Tibial artery (tissue), 4 donors: Measurements from ENCODE around the gene LPP.

Experiments used
- DNase-seq, 2 donors: peaks; one replicate each; pipeline ENCODE4 v3.0.0-alpha.2; 2019
- H3K27ac ChIP-seq, 2 donors: fragments of 200-600 bp; sonication (generic) in 1 of 2; 1 replicate in 1 of 2; 2 replicates in 1 of 2; pipeline ENCODE4 v1.5.1; 2018 to 2019; ENCODE audit warnings: mild to moderate bottlenecking in 1 of 2
- H3K27me3 ChIP-seq, 2 donors: fragments of 200-600 bp; sonication (generic) in 1 of 2; one replicate each; pipeline versions ENCODE4 v1.5.1 to v1.6.0; 2016 to 2019
- H3K36me3 ChIP-seq, 3 donors: fragments of 200-600 bp; sonication (generic) in 2 of 3; one replicate each; pipeline ENCODE4 v1.5.1; 2016 to 2019; ENCODE audit warnings: mild to moderate bottlenecking in 2 of 3
- H3K4me1 ChIP-seq, 4 donors: fragments of 200-600 bp; sonication (generic) in 2 of 4; 1 replicate in 3 of 4; 2 replicates in 1 of 4; pipeline ENCODE4 v1.5.1; 2016 to 2019
- H3K4me3 ChIP-seq, 2 donors: fragments of 200-600 bp; sonication (generic) in 1 of 2; 1 replicate in 1 of 2; 2 replicates in 1 of 2; pipeline ENCODE4 v1.5.1; 2018 to 2019; ENCODE audit warnings: mild to moderate bottlenecking in 2 of 2
- H3K9me3 ChIP-seq, 3 donors: fragments of 200-600 bp; sonication (generic) in 1 of 3; one replicate each; pipeline ENCODE4 v1.5.1; 2016 to 2019
- intact Hi-C: fragments of 100-400 bp; cut with DNase I; formaldehyde crosslinking; loops from one replicate; pipeline ENCODE4 v1.15.0; 2023; ENCODE audit warnings: low total_unique reads
- TF ChIP-seq, protein P1 (sequence below), 2 experiments: fragments of 200-600 bp in 1 of 2; fragments of 450-650 bp in 1 of 2; IDR thresholded peaks; one replicate each; pipeline ENCODE4 v1.5.1; 2017 to 2019; ENCODE audit warnings: antibody characterized with exemption in 2 of 2, mild to moderate bottlenecking in 1 of 2, moderate library complexity in 1 of 2

The LPP gene

DNA sequence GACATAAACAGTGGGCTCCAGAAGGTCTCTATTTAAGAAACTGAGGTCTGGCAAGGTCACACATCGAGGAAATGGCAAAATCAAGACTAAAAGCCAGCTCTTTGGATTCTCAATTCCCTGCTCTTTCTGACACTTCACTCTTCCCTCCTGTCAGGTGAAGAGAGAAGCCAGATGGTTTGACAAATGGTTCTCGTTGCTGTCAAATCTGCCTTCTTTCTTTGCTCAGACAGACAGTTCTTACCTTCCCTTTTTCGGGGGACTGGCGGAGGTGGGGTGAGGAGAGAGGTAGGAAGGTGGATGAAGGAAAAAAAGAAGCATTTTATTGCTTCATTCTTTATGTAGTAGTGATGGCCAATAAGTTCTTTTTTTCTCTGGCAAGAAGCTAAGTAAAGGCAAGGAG lies 133.4 kb downstream of the LPP start:
- TF ChIP-seq, protein P1, sequence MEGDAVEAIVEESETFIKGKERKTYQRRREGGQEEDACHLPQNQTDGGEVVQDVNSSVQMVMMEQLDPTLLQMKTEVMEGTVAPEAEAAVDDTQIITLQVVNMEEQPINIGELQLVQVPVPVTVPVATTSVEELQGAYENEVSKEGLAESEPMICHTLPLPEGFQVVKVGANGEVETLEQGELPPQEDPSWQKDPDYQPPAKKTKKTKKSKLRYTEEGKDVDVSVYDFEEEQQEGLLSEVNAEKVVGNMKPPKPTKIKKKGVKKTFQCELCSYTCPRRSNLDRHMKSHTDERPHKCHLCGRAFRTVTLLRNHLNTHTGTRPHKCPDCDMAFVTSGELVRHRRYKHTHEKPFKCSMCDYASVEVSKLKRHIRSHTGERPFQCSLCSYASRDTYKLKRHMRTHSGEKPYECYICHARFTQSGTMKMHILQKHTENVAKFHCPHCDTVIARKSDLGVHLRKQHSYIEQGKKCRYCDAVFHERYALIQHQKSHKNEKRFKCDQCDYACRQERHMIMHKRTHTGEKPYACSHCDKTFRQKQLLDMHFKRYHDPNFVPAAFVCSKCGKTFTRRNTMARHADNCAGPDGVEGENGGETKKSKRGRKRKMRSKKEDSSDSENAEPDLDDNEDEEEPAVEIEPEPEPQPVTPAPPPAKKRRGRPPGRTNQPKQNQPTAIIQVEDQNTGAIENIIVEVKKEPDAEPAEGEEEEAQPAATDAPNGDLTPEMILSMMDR (IDR thresholded peaks at IDR 0.05), result no peak
- Histone ChIP-seq H3K36me3 (peaks cover 0 to 7% (median 0%) of the 10 kb centered on the region in 3 donors), H3K4me1 (peaks cover 0 to 100% (median 67%) of the 10 kb centered on the region in 4 donors), H3K4me3 (no peak overlapping the region), H3K27me3 (no peaks in the 10 kb centered on the region), H3K9me3 (no peaks in the 10 kb centered on the region), H3K27ac (peak overlapping the region; percentile 80 to 90)
- intact Hi-C loops, result loop anchor here (10.0 kb wide), 1 partner anchor 657 kb away; no protein-coding TSS in a partner anchor
- no peak for DNase-seq

DNA sequence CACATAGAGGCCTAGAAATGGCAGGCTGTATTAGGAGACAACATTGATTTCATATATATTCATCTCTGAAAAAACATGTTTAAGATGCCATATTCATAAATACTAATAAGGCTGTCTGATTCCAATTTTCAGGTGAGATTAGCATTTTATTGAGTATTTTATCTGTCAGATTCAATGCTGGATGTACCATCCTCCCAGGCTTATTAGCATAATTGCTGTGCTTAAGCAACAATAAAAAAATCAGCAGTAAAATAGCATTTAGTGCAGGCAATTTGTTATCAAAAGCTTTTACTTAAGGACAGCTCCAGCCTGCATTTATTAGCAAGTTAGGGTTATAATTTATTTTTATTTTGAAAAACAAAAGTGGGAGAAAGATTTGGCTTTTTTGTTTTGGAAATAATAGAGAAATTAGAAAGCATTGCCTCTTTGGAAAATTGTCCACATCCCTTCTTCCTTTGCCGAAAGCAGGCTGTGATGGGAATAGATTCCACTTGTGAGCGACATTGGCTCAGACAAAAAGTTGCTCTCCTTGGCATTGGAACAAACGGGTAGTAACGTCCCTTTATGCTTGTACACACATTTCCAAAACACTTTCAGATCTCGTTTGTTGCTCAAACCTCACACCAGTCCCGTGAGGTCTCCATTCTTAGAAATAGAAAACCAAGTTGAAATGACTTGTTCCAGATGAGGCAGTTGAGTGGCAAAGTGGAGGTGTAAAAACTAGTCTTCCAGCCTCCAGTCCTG lies 134.0 kb downstream of the LPP start:
- H3K9me3 ChIP-seq, result no peaks in the 10 kb centered on the region
- TF ChIP-seq, protein P1 (IDR thresholded peaks at IDR 0.05), result no peak
- peaks cover 0 to 7% (median 0%) of the 10 kb centered on the region in 3 donors for H3K36me3 ChIP-seq
- H3K27me3 ChIP-seq, result no peaks in the 10 kb centered on the region
- H3K4me1 ChIP-seq, result peaks cover 0 to 100% (median 63%) of the 10 kb centered on the region in 4 donors
- H3K27ac ChIP-seq, result peak overlapping the region; percentile 80 to 90
- no peak for DNase-seq
- intact Hi-C loops, result loop anchor here (10.0 kb wide), 1 partner anchor 657 kb away; no protein-coding TSS in a partner anchor
- H3K4me3 ChIP-seq, result no peak overlapping the region

GRCh38 chr3:188292251-188292650 lies 138.3 kb downstream of the LPP start:
- TF ChIP-seq, protein P1 (IDR thresholded peaks at IDR 0.05), result no peak
- H3K9me3 ChIP-seq, result no peaks in the 10 kb centered on the region
- DNase-seq, result no peak
- H3K4me1 ChIP-seq, result peaks cover 0 to 100% (median 53%) of the 10 kb centered on the region in 4 donors
- H3K27me3 ChIP-seq, result no peaks in the 10 kb centered on the region
- H3K36me3 ChIP-seq, result peaks cover 0 to 7% (median 0%) of the 10 kb centered on the region in 3 donors
- H3K4me3 ChIP-seq, result no peak overlapping the region
- intact Hi-C loops, result no loop called here
- H3K27ac ChIP-seq, result peak overlapping the region in 1 of 2 donors; percentile 67

DNA sequence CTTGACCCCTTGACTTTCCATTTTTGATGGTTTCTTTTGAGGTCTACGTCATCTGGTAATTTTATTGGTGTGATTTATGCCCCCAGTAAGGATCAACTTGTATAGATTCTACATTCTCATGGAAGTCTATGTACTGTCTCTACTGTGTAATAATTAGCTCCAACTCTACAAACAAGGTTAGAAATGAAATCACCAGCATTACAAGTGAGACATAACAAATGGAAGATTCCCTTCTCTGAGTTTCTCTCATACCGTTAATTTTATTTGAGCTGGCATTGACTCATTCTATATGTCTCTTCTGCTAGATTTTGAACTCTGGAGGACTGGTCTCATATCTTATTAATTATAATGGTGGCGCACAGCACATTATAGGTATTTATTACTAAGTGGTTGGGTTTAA lies 138.9 kb downstream of the LPP start:
- TF ChIP-seq, protein P1 (IDR thresholded peaks at IDR 0.05), result no peak
- no peak for DNase-seq
- H3K36me3 ChIP-seq, result peaks cover 0 to 7% (median 0%) of the 10 kb centered on the region in 3 donors
- intact Hi-C loops, result no loop called here
- no peak overlapping the region for H3K4me3 ChIP-seq
- no peaks in the 10 kb centered on the region for H3K9me3 ChIP-seq
- peak overlapping the region; percentile 12 to 67 for H3K27ac ChIP-seq
- peaks cover 0 to 100% (median 54%) of the 10 kb centered on the region in 4 donors for H3K4me1 ChIP-seq
- no peaks in the 10 kb centered on the region for H3K27me3 ChIP-seq

DNA sequence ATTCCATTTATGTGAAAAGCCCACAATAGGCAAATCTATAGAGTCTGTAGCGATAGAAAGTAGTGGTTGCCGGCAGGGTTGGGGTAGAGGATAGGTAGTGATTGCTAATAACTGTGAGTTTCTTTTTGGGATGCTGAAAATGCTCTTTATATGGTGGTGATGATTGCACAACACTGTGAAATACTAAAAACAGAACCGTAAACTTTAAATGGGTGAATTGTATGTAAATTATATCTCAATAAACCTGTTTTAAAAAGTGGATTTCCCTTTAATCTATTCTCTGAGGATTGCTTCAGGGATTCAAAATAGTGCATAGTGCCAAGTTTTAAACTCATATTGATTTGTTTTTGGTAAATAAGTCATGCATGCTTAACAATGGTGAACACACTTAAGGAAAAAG lies 140.2 kb downstream of the LPP start:
- H3K27ac ChIP-seq, result peak overlapping the region; percentile 67 to 72
- intact Hi-C loops, result no loop called here
- no peaks in the 10 kb centered on the region for H3K9me3 ChIP-seq
- no peak for DNase-seq
- TF ChIP-seq, protein P1 (IDR thresholded peaks at IDR 0.05), result no peak
- H3K4me3 ChIP-seq, result no peak overlapping the region
- peaks cover 0 to 100% (median 56%) of the 10 kb centered on the region in 4 donors for H3K4me1 ChIP-seq
- no peaks in the 10 kb centered on the region for H3K27me3 ChIP-seq
- peaks cover 0 to 7% (median 0%) of the 10 kb centered on the region in 3 donors for H3K36me3 ChIP-seq
